K562 (cell line): ENCODE results near the gene MRTFB. TPM values are rescaled to one million over a fixed set of nuclear protein-coding genes. Genes with fewer than 3 reads are reported as not detected.

Experiments
- ATAC-seq: fragments of 200-7000 bp; cut with Tn5 transposase; 3 replicates; pipeline ENCODE4 v1.9.1; 2020; ENCODE audit warnings: moderate library complexity
- BruUV-seq: library from RNA; stranded (reverse); fragments of 400-500 nt; replicated peaks from 2 replicates; lab custom pipeline; 2021; lab: Mats Ljungman, UMichigan
- CTCF ChIA-PET: fragments of 300-600 bp; formaldehyde crosslinking; extraction: SDS; loops from one replicate; lab custom pipeline; 2021; ENCODE audit warnings: low intra/inter-chr PET ratio; lab: Yijun Ruan, JAX
- POLR2A ChIA-PET: fragments of 300-600, 350-650 bp; sonication (Branson Sonifier 250); formaldehyde crosslinking; extraction: SDS; loops from one replicate; lab custom pipeline; 2021; ENCODE audit warnings: antibody characterized with exemption, inconsistent platforms; lab: Yijun Ruan, JAX
- DNase-seq, 4 experiments: peaks; one replicate each; pipeline versions ENCODE4 v3.0.0 to v3.0.0-alpha.2; 2011 to 2018; ENCODE audit warnings: low spot score in 3 of 4, mixed read lengths in 3 of 4; ENCODE audit errors: extremely low read depth in 1 of 4
- FAIRE-seq: peaks from 2 replicates; lab custom pipeline; 2011; peaks lifted over from hg19 to GRCh38; lab: Jason Lieb, UNC
- H2AFZ ChIP-seq: 2 replicates; pipeline ENCODE4 v1.6.0; 2011; ENCODE audit warnings: low read depth, low read length, control low read depth, inconsistent platforms
- H3K27ac ChIP-seq: fragments of 200-600 bp; 3 replicates; pipeline ENCODE4 v1.8.0; 2011; ENCODE audit warnings: low read depth, mild to moderate bottlenecking, control low read depth, inconsistent platforms, low read length, moderate library complexity, mixed read lengths; ENCODE audit errors: extremely low read depth
- H3K27me3 ChIP-seq, 2 experiments: fragments of 300-600 bp in 1 of 2; 2 replicates in 1 of 2; 3 replicates in 1 of 2; pipeline versions ENCODE4 v1.6.0 to v1.8.0; 2011; ENCODE audit warnings: inconsistent platforms in 2 of 2, low read length in 2 of 2, mild to moderate bottlenecking in 1 of 2, mixed read lengths in 1 of 2, moderate library complexity in 1 of 2; ENCODE audit not compliant: control insufficient read depth in 2 of 2, insufficient read depth in 2 of 2
- H3K36me3 ChIP-seq: fragments of 300-600 bp; 3 replicates; pipeline ENCODE4 v1.8.0; 2011; ENCODE audit warnings: mild to moderate bottlenecking, low read length, inconsistent platforms; ENCODE audit not compliant: control insufficient read depth, insufficient read depth
- H3K4me1 ChIP-seq, 2 experiments: fragments of 200-600 bp in 1 of 2; replicated peaks in 1 of 2; 2 replicates in 1 of 2; 3 replicates in 1 of 2; pipeline versions ENCODE4 v1.5.1 to v1.8.0; 2011; ENCODE audit warnings: inconsistent platforms in 2 of 2, low read length in 2 of 2, mild to moderate bottlenecking in 1 of 2, mixed read lengths in 1 of 2, moderate library complexity in 1 of 2; ENCODE audit not compliant: control insufficient read depth in 2 of 2, insufficient read depth in 2 of 2
- H3K4me2 ChIP-seq: 2 replicates; pipeline ENCODE4 v1.6.1; 2011; ENCODE audit warnings: low read length, control low read depth, inconsistent platforms, mixed read lengths; ENCODE audit not compliant: insufficient read depth
- H3K4me3 ChIP-seq: fragments of 200-600 bp; sonication (generic), shearing (Covaris generic); 2 replicates; pipeline ENCODE4 v1.5.1; 2016; ENCODE audit warnings: control low read depth, inconsistent platforms
- H3K79me2 ChIP-seq: fragments of 200-600 bp; 3 replicates; pipeline ENCODE4 v1.8.0; 2011; ENCODE audit warnings: low read length, inconsistent platforms; ENCODE audit not compliant: control insufficient read depth, insufficient read depth
- H3K9ac ChIP-seq, 2 experiments: 2 replicates each; pipeline versions ENCODE4 v1.6.0 to v1.6.1; 2011; ENCODE audit warnings: low read depth in 2 of 2, low read length in 2 of 2, control low read depth in 1 of 2, inconsistent platforms in 1 of 2, mild to moderate bottlenecking in 1 of 2, mixed read lengths in 1 of 2; ENCODE audit not compliant: insufficient read depth in 1 of 2
- H3K9me1 ChIP-seq: one replicate; pipeline ENCODE4 v1.6.0; 2011; ENCODE audit warnings: inconsistent platforms, mild to moderate bottlenecking, low read length, moderate library complexity; ENCODE audit not compliant: control insufficient read depth, insufficient read depth
- H3K9me3 ChIP-seq: replicated peaks from 2 replicates; pipeline ENCODE4 v1.5.1; 2011; ENCODE audit warnings: low read depth, low read length, inconsistent platforms; ENCODE audit not compliant: control insufficient read depth, insufficient read depth
- H4K20me1 ChIP-seq: replicated peaks from 2 replicates; pipeline ENCODE4 v1.6.1; 2011; ENCODE audit warnings: low read length, inconsistent platforms, mixed read lengths; ENCODE audit not compliant: control insufficient read depth, insufficient read depth
- ARID2 ChIP-seq: fragments of 450-650 bp; IDR thresholded peaks from 2 replicates; pipeline ENCODE4 v1.6.1; 2017; ENCODE audit warnings: antibody characterized with exemption, mild to moderate bottlenecking
- CBX3 ChIP-seq, 2 experiments: IDR thresholded peaks; 1 replicate in 1 of 2; 2 replicates in 1 of 2; pipeline ENCODE4 v1.6.1; 2012; ENCODE audit warnings: inconsistent platforms in 2 of 2, low read length in 2 of 2, borderline replicate concordance in 1 of 2, control low read depth in 1 of 2
- CCNT2 ChIP-seq: IDR thresholded peaks from 2 replicates; pipeline ENCODE4 v1.6.1; 2011; ENCODE audit warnings: borderline replicate concordance, low read depth, mild to moderate bottlenecking, moderate library complexity, mixed read lengths, low read length; ENCODE audit not compliant: insufficient read length; ENCODE audit errors: extremely low read depth
- CEBPB ChIP-seq: fragments of 450-650 bp; IDR thresholded peaks from 2 replicates; pipeline ENCODE4 v1.6.1; 2016; ENCODE audit warnings: missing genetic modification characterization, missing compliant biosample characterization
- CEBPG ChIP-seq, 3 experiments: fragments of 200-800 bp in 1 of 3; sonication (Bioruptor generic) in 1 of 3; sonication (generic) in 1 of 3; formaldehyde crosslinking in 1 of 3; IDR thresholded peaks in 2 of 3; conservative IDR thresholded peaks in 1 of 3; 2 replicates each; pipeline versions ENCODE4 v1.6.1 to v1.8.0; 2016 to 2022; ENCODE audit warnings: missing compliant biosample characterization in 2 of 3, missing genetic modification characterization in 2 of 3, mild to moderate bottlenecking in 1 of 3, missing genetic modification reagents in 1 of 3
- FOS ChIP-seq: IDR thresholded peaks from 3 replicates; pipeline ENCODE4 v1.6.1; 2011; ENCODE audit not compliant: insufficient read length; ENCODE audit errors: extremely low read depth
- HLTF ChIP-seq: fragments of 450-650 bp; IDR thresholded peaks from 2 replicates; pipeline ENCODE4 v1.6.1; 2016
- MCM3 ChIP-seq: fragments of 450-650 bp; IDR thresholded peaks from 2 replicates; pipeline ENCODE4 v1.6.1; 2016
- NCOA1 ChIP-seq: fragments of 450-650 bp; IDR thresholded peaks from 2 replicates; pipeline ENCODE4 v1.6.1; 2016; ENCODE audit warnings: low read depth
- NCOA4 ChIP-seq: fragments of 450-650 bp; IDR thresholded peaks from 2 replicates; pipeline ENCODE4 v1.6.1; 2018; ENCODE audit warnings: mild to moderate bottlenecking; ENCODE audit not compliant: partially characterized antibody
- NONO ChIP-seq, 2 experiments: fragments of 200-400 bp in 1 of 2; fragments of 450-650 bp in 1 of 2; formaldehyde crosslinking in 1 of 2; IDR thresholded peaks; 2 replicates each; pipeline ENCODE4 v1.6.1; 2017; ENCODE audit warnings: low read depth in 2 of 2, mild to moderate bottlenecking in 2 of 2, moderate library complexity in 2 of 2, low read length in 1 of 2
- NR2C1 ChIP-seq, 2 experiments: fragments of 450-650 bp; IDR thresholded peaks; 2 replicates each; pipeline ENCODE4 v1.6.1; 2017; ENCODE audit warnings: mild to moderate bottlenecking in 2 of 2, antibody characterized with exemption in 1 of 2, inconsistent platforms in 1 of 2, missing compliant biosample characterization in 1 of 2, missing genetic modification characterization in 1 of 2
- SAFB2 ChIP-seq: fragments of 200-400 bp; formaldehyde crosslinking; IDR thresholded peaks from 2 replicates; pipeline ENCODE4 v1.6.1; 2018; ENCODE audit warnings: borderline replicate concordance, low read length, low read depth, moderate library complexity; ENCODE audit not compliant: severe bottlenecking
- ZNF764 ChIP-seq: fragments of 250-450 bp; sonication (Bioruptor Pico); IDR thresholded peaks from 2 replicates; pipeline ENCODE4 v1.4.0; 2020; ENCODE audit warnings: low read depth, mild to moderate bottlenecking, moderate library complexity
- WGBS: fragments of 100-300 bp; shearing (Covaris generic); methylation state at CpG from one replicate; pipeline ENCODE4 v1.1.6; 2016; ENCODE audit warnings: low coverage, mixed read lengths; ENCODE audit not compliant: insufficient coverage; ENCODE audit errors: missing lambda C conversion rate; 5-methylcytosine and 5-hydroxymethylcytosine counted together
- in situ Hi-C: fragments of 300-500 bp; cut with MboI; formaldehyde crosslinking; loops from 4 replicates; pipeline ENCODE4 v1.15.0; 2018; ENCODE audit warnings: inconsistent platforms, mixed read lengths
- intact Hi-C: fragments of 100-400 bp; cut with micrococcal nuclease; formaldehyde crosslinking; loops from 2 replicates; pipeline ENCODE4 v1.14.2; 2022
- polyA plus RNA-seq, 8 experiments: library from polyadenylated mRNA; depleted of rRNA in 4 of 8; stranded (reverse) in 5 of 8; unstranded in 3 of 8; fragments of >200 nt; fragmentation: Nextera tagmentation in 2 of 8; fragmentation: Illumina TruSeq in 1 of 8; extraction: Ambion mirVana in 2 of 8; extraction: Trizol in 1 of 8; gene quantifications; 2 replicates each; pipeline versions ENCODE4 v1.2.1 to v1.2.3, GENCODE V29; 2011 to 2014; ENCODE audit warnings: inconsistent platforms in 1 of 8, missing spikeins in 1 of 8
- total RNA-seq, 7 experiments: library from RNA; depleted of rRNA in 6 of 7; stranded (reverse); fragments of >200 nt in 6 of 7; fragmentation: Illumina TruSeq in 2 of 7; extraction: Trizol in 2 of 7; gene quantifications; 2 replicates each; pipeline versions ENCODE4 v1.2.1 to v1.2.3, GENCODE V29; 2011 to 2021; ENCODE audit warnings: low replicate concordance in 1 of 7

Gene MRTFB
- total and polyA plus RNA-seq, 9 of the 15 experiments (the other 6 are each of a cell fraction or from before 2014, with no cell fraction given), result 2.2 to 12.7 (median 7.0) TPM

- TF ChIP-seq CEBPG (CRISPR knock-in tag; IDR thresholded peaks at IDR 0.05) (no peak), CEBPG (tag; conservative IDR thresholded peaks at IDR 0.05 in 1 of 2, IDR thresholded peaks at IDR 0.05 in 1 of 2) (peak in 1 of 2 experiments; percentile 73; a peak in 2 of 4 replicates), SAFB2 (no peak), FOS (no peak), NR2C1 (IDR thresholded peaks at IDR 0.05) (no peak), NR2C1 (tag; IDR thresholded peaks at IDR 0.05) (no peak), CBX3 (IDR thresholded peaks at IDR 0.05; ENCODE audit: borderline replicate concordance in 1 of 2, low read length in 2 of 2) (no peak), HLTF (no peak), ZNF764 (CRISPR knock-in tag) (no peak), NONO (IDR thresholded peaks at IDR 0.05; ENCODE audit: low read depth in 2 of 2, low read length in 1 of 2) (no peak), MCM3 (no peak), NCOA1 (no peak), ARID2 (no peak)
Measured at GRCh38 chr16:14087590-14088154, 16.6 kb downstream of the MRTFB start (continued).

- H3K79me2 ChIP-seq, result peaks cover 12% of the 10 kb centered on the region; the same call in 2 of the 3 replicates
- no TSS peak for BruUV-seq
- in situ Hi-C loops (no loop called here), intact Hi-C loops (no loop called here)
- H3K9me1 ChIP-seq, result no peaks in the 10 kb centered on the region
- TF ChIP-seq CCNT2 (no peak), NCOA4 (no peak), CEBPG (CRISPR knock-in tag; IDR thresholded peaks at IDR 0.05) (no peak), CEBPG (tag; conservative IDR thresholded peaks at IDR 0.05 in 1 of 2, IDR thresholded peaks at IDR 0.05 in 1 of 2) (peak in 1 of 2 experiments; percentile 63; a peak in 2 of 4 replicates), CEBPB (tag) (peak; percentile 30; the same call in 1 of the 2 replicates)
- no peak for ATAC-seq
- H3K4me1 ChIP-seq, result no peaks in the 10 kb centered on the region; a peak in 1 of 5 replicates
- FAIRE-seq, result no peak
- CTCF ChIA-PET, result no interaction called here
- H3K4me3 ChIP-seq, result no peak overlapping the region
- no peak overlapping the region for H2AFZ ChIP-seq
- DNase-seq, result no peak
- WGBS, result 75% methylated on average over 6 of the region's 6 CpGs
- POLR2A ChIA-PET, result no interaction called here
- no peak overlapping the region for H3K4me2 ChIP-seq
- H3K27me3 ChIP-seq, result no peaks in the 10 kb centered on the region
- H3K9me3 ChIP-seq, result no peaks in the 10 kb centered on the region
- H3K9ac ChIP-seq, result no peak overlapping the region
- no peak overlapping the region for H3K27ac ChIP-seq
- no peaks in the 10 kb centered on the region for H4K20me1 ChIP-seq
- no peaks in the 10 kb centered on the region for H3K36me3 ChIP-seq
Measured at GRCh38 chr16:14088155-14088753, 17.1 kb downstream of the MRTFB start.
